Type B pancreatic cell (in vitro differentiated cells): ENCODE measurements around the gene ARL14EP. TPM values are rescaled to one million over a fixed set of nuclear protein-coding genes. Genes with fewer than 3 reads are reported as not detected.

Experiments
- DNase-seq: peaks from one replicate; pipeline ENCODE4 v3.0.0; 2021; ENCODE audit warnings: mixed read lengths; ENCODE audit not compliant: unreplicated experiment; ENCODE audit errors: extremely low spot score
- H3K27ac Mint-ChIP-seq: 2 replicates; pipeline ENCODE4 v1.8.0; 2021; ENCODE audit warnings: mild to moderate bottlenecking, mixed read lengths
- H3K27me3 Mint-ChIP-seq: 2 replicates; pipeline ENCODE4 v1.8.0; 2021; ENCODE audit warnings: mixed read lengths
- H3K36me3 Mint-ChIP-seq: 2 replicates; pipeline ENCODE4 v1.8.0; 2021; ENCODE audit warnings: mixed read lengths
- H3K4me1 Mint-ChIP-seq: one replicate; pipeline ENCODE4 v1.8.0; 2021; ENCODE audit warnings: mixed read lengths; ENCODE audit not compliant: unreplicated experiment
- H3K4me3 Mint-ChIP-seq: 2 replicates; pipeline ENCODE4 v1.8.0; 2021; ENCODE audit warnings: mild to moderate bottlenecking, mixed read lengths
- H3K9me3 Mint-ChIP-seq: 2 replicates; pipeline ENCODE4 v1.8.0; 2021; ENCODE audit warnings: mixed read lengths
- CTCF ChIP-seq: fragments of 200-600 bp; sonication (generic); conservative IDR thresholded peaks from 2 replicates; pipeline ENCODE4 v1.5.0; 2021; ENCODE audit warnings: antibody characterized with exemption, mild to moderate bottlenecking
- total RNA-seq: library from RNA; stranded (reverse); gene quantifications from 2 replicates; pipeline ENCODE4 v1.2.1, GENCODE V29; 2021; ENCODE audit warnings: low replicate concordance

ARL14EP gene
- total RNA-seq, 1 donor from 2014 or later: 34.5 TPM

- Mint-ChIP-seq H3K36me3 (peaks cover 8% of the 10 kb centered on the region), H3K27ac (no peak overlapping the region), H3K4me3 (no peak overlapping the region), H3K27me3 (no peaks in the 10 kb centered on the region), H3K9me3 (no peaks in the 10 kb centered on the region), H3K4me1 (peaks cover 30% of the 10 kb centered on the region)
- DNase-seq: no peak
- no peak for TF ChIP-seq CTCF
Observed at GRCh38 chr11:30326906-30327305, 4.0 kb downstream of the ARL14EP start.

GRCh38 chr11:30328681-30329080 is 5.8 kb downstream of the ARL14EP start:
- DNase-seq: no peak
- Mint-ChIP-seq H3K4me1 (peaks cover 24% of the 10 kb centered on the region), H3K27ac (no peak overlapping the region), H3K27me3 (no peaks in the 10 kb centered on the region), H3K36me3 (peaks cover 14% of the 10 kb centered on the region), H3K9me3 (no peaks in the 10 kb centered on the region), H3K4me3 (no peak overlapping the region)
- no peak for TF ChIP-seq CTCF

GRCh38 chr11:30329150-30329940 is 6.4 kb downstream of the ARL14EP start:
- Mint-ChIP-seq H3K27me3 (no peaks in the 10 kb centered on the region), H3K4me1 (peaks cover 22% of the 10 kb centered on the region), H3K9me3 (no peaks in the 10 kb centered on the region), H3K4me3 (no peak overlapping the region), H3K27ac (no peak overlapping the region), H3K36me3 (peaks cover 17% of the 10 kb centered on the region)
- TF ChIP-seq CTCF: no peak
- no peak for DNase-seq

GRCh38 chr11:30333405-30333804 is 10.5 kb downstream of the ARL14EP start:
- Mint-ChIP-seq H3K4me1 (peaks cover 4% of the 10 kb centered on the region), H3K9me3 (no peaks in the 10 kb centered on the region), H3K4me3 (no peak overlapping the region), H3K27ac (no peak overlapping the region), H3K36me3 (peaks cover 29% of the 10 kb centered on the region), H3K27me3 (no peaks in the 10 kb centered on the region)
- TF ChIP-seq CTCF: peak; percentile 68
- no peak for DNase-seq

GRCh38 chr11:30342736-30343166 is 19.8 kb downstream of the ARL14EP start:
- H3K36me3 Mint-ChIP-seq: peaks cover 18% of the 10 kb centered on the region
- no peak overlapping the region for H3K4me3 Mint-ChIP-seq
- no peaks in the 10 kb centered on the region for H3K9me3 Mint-ChIP-seq
- TF ChIP-seq CTCF: no peak
- no peak overlapping the region for H3K27ac Mint-ChIP-seq
- peaks cover 6% of the 10 kb centered on the region for H3K4me1 Mint-ChIP-seq
- no peak for DNase-seq
- no peaks in the 10 kb centered on the region for H3K27me3 Mint-ChIP-seq
